CD4-positive, alpha-beta T cell (primary cell): ENCODE data around the gene LRP1B. TPM values are rescaled to one million over a fixed set of nuclear protein-coding genes. Genes with fewer than 3 reads are reported as not detected.

ENCODE experiments used
- ATAC-seq: fragments of 200-7000 bp; cut with Tn5 transposase; one replicate; pipeline ENCODE4 v1.10.0; 2022; ENCODE audit warnings: mild to moderate bottlenecking; ENCODE audit not compliant: poor library complexity
- CTCF ChIA-PET: fragments of 350-600 bp; sonication (Branson Sonifier 250); formaldehyde crosslinking; loops from one replicate; lab custom pipeline; 2021; ENCODE audit warnings: antibody characterized with exemption, inconsistent platforms; lab: Charles Lee
- POLR2A ChIA-PET: fragments of 350-600 bp; sonication (Branson Sonifier 250); formaldehyde crosslinking; loops from one replicate; lab custom pipeline; 2021; ENCODE audit warnings: antibody characterized with exemption, inconsistent platforms; lab: Charles Lee
- DNase-seq, 14 experiments: peaks; one replicate each; pipeline ENCODE4 v3.0.0-alpha.2; 2013 to 2020; ENCODE audit warnings: mixed read lengths in 2 of 14
- H3K27ac ChIP-seq, 2 donors: one replicate each; pipeline versions ENCODE4 v1.5.1 to v1.7.0; 2013; ENCODE audit warnings: low read length in 2 of 2, low read depth in 1 of 2, mild to moderate bottlenecking in 1 of 2
- H3K27me3 ChIP-seq, 2 experiments: 1 replicate in 1 of 2; 2 replicates in 1 of 2; pipeline versions ENCODE4 v1.6.1 to v1.7.0; 2013; ENCODE audit warnings: low read length in 2 of 2, control low read depth in 1 of 2, mild to moderate bottlenecking in 1 of 2, moderate library complexity in 1 of 2; ENCODE audit not compliant: insufficient read depth in 2 of 2, control insufficient read depth in 1 of 2
- H3K36me3 ChIP-seq: one replicate; pipeline ENCODE4 v1.6.1; 2013; ENCODE audit warnings: low read length, control low read depth; ENCODE audit not compliant: insufficient read depth
- H3K4me1 ChIP-seq: one replicate; pipeline ENCODE4 v1.6.1; 2013; ENCODE audit warnings: low read length, control low read depth; ENCODE audit not compliant: insufficient read depth
- H3K4me3 ChIP-seq: one replicate; pipeline ENCODE4 v1.5.1; 2013; ENCODE audit warnings: mild to moderate bottlenecking, low read length, moderate library complexity
- H3K9me3 ChIP-seq, 2 experiments: 1 replicate in 1 of 2; 2 replicates in 1 of 2; pipeline versions ENCODE4 v1.6.1 to v1.7.0; 2013; ENCODE audit warnings: low read length in 2 of 2, mild to moderate bottlenecking in 2 of 2, control low read depth in 1 of 2, moderate library complexity in 1 of 2; ENCODE audit not compliant: control insufficient read depth in 1 of 2, insufficient read depth in 1 of 2
- H3K27ac Mint-ChIP-seq: one replicate; pipeline ENCODE4 v1.8.0; 2020; ENCODE audit warnings: mixed read lengths
- H3K27me3 Mint-ChIP-seq: one replicate; pipeline ENCODE4 v1.8.0; 2021; ENCODE audit warnings: mixed read lengths
- H3K36me3 Mint-ChIP-seq: one replicate; pipeline ENCODE4 v1.8.0; 2021; ENCODE audit warnings: low read depth, mixed read lengths
- H3K4me1 Mint-ChIP-seq: one replicate; pipeline ENCODE4 v1.8.0; 2021; ENCODE audit warnings: low read depth, mixed read lengths
- H3K4me3 Mint-ChIP-seq: one replicate; pipeline ENCODE4 v1.8.0; 2020; ENCODE audit warnings: mild to moderate bottlenecking, mixed read lengths
- H3K9me3 Mint-ChIP-seq: one replicate; pipeline ENCODE4 v1.8.0; 2020; ENCODE audit warnings: mixed read lengths
- intact Hi-C, 2 experiments: fragments of 100-400 bp; cut with DNase I in 1 of 2; cut with micrococcal nuclease in 1 of 2; formaldehyde crosslinking; loops; one replicate each; pipeline versions ENCODE4 v1.15.1 to v1.9.0; 2023 to 2025; cut with DNase I, micrococcal nuclease
- total RNA-seq, 174 experiments: library from RNA in 2 of 174; stranded (reverse) in 2 of 174; gene quantifications; one replicate each; pipeline ENCODE4 v1.2.3 and lab custom pipeline; 2021 to 2026
- TF ChIP-seq, protein P1 (sequence below): fragments of 200-600 bp; IDR thresholded peaks from one replicate; pipeline ENCODE4 v1.8.0; 2022; ENCODE audit warnings: antibody characterized with exemption, mild to moderate bottlenecking

The LRP1B gene
- total RNA-seq, 2 experiments from 2014 or later: not detected

DNA sequence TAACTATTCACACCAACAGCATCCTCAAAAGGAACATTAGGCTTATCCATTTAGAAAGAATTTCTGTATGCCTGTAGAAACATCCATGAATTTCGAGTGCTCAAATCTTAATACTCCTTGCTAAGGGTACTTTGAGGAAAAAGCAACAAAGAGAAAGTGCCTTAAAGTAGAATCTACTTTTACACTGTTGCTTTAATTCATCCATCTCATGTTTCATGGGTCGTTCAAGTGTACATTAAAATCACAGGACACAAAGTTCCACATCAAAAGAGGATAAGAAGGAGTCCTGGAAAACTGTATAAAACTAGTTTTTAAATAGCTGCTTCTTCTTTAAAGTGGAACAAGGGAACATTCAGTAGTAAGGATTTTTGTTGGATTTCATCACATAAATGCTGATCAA, 54.5 kb downstream of the LRP1B start:
- H3K9me3 ChIP-seq: no peaks in the 10 kb centered on the region
- Mint-ChIP-seq H3K4me1 (no peaks in the 10 kb centered on the region), H3K27me3 (no peaks in the 10 kb centered on the region), H3K4me3 (no peak overlapping the region), H3K9me3 (peaks cover 20% of the 10 kb centered on the region), H3K27ac (no peak overlapping the region), H3K36me3 (no peaks in the 10 kb centered on the region)
- no peaks in the 10 kb centered on the region for H3K36me3 ChIP-seq
- TF ChIP-seq, protein P1, sequence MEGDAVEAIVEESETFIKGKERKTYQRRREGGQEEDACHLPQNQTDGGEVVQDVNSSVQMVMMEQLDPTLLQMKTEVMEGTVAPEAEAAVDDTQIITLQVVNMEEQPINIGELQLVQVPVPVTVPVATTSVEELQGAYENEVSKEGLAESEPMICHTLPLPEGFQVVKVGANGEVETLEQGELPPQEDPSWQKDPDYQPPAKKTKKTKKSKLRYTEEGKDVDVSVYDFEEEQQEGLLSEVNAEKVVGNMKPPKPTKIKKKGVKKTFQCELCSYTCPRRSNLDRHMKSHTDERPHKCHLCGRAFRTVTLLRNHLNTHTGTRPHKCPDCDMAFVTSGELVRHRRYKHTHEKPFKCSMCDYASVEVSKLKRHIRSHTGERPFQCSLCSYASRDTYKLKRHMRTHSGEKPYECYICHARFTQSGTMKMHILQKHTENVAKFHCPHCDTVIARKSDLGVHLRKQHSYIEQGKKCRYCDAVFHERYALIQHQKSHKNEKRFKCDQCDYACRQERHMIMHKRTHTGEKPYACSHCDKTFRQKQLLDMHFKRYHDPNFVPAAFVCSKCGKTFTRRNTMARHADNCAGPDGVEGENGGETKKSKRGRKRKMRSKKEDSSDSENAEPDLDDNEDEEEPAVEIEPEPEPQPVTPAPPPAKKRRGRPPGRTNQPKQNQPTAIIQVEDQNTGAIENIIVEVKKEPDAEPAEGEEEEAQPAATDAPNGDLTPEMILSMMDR: no peak
- ATAC-seq (no peak), DNase-seq (no peak)
- intact Hi-C loops: no loop called here
- H3K4me3 ChIP-seq: no peak overlapping the region
- no peak overlapping the region for H3K27ac ChIP-seq
- H3K4me1 ChIP-seq: no peaks in the 10 kb centered on the region
- ChIA-PET CTCF (no interaction called here), POLR2A (no interaction called here)
- H3K27me3 ChIP-seq: no peaks in the 10 kb centered on the region

- CTCF ChIA-PET: no interaction called here
- Mint-ChIP-seq H3K36me3 (no peaks in the 10 kb centered on the region), H3K27me3 (no peaks in the 10 kb centered on the region), H3K27ac (no peak overlapping the region), H3K9me3 (peaks cover 19% of the 10 kb centered on the region), H3K4me3 (no peak overlapping the region), H3K4me1 (no peaks in the 10 kb centered on the region)
- intact Hi-C loops: no loop called here
- H3K27ac ChIP-seq: no peak overlapping the region
- POLR2A ChIA-PET: no interaction called here
- no peaks in the 10 kb centered on the region for H3K9me3 ChIP-seq
- ATAC-seq (no peak), DNase-seq (no peak)
- TF ChIP-seq, protein P1: no peak
- H3K4me1 ChIP-seq: no peaks in the 10 kb centered on the region
- no peak overlapping the region for H3K4me3 ChIP-seq
- no peaks in the 10 kb centered on the region for H3K27me3 ChIP-seq
- no peaks in the 10 kb centered on the region for H3K36me3 ChIP-seq
These were observed 55.0 kb downstream of the LRP1B start for GRCh38 chr2:142075826-142076225.

DNA sequence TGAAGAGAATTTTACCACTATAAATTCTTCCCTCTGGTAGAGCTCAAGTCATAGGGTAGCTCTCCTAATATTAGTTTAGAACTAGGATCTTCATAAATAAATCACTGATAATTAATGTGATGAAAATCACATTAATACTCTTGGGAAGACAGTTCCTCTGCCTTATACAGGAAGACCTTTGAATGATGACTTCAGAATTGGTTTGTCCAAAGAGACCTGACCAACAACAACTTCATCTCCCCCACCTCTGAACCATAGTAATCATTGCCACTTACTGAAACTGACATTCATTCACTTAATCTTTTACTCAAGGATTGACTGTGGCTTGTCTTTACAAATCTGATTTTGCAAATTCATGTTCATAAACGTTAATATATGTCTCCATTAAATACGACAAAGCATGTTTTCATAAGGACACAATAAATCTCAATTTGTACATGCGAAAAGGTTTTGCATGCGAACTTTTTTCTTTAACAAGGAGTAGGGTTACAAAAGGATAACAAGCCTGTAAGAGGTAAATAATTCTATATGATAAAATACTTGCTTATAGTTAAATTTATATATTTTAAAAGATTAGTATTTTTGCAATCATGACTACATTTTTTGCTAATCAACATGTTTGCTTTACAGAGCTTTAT, 61.4 kb downstream of the LRP1B start:
- CTCF ChIA-PET: no interaction called here
- POLR2A ChIA-PET: no interaction called here
- H3K36me3 Mint-ChIP-seq: no peaks in the 10 kb centered on the region

More for the DNA sequence above, 61.4 kb downstream of the LRP1B start:
- H3K4me3 ChIP-seq: no peak overlapping the region
- no peak for ATAC-seq
- DNase-seq: no peak
- H3K4me3 Mint-ChIP-seq: no peak overlapping the region
- H3K27ac Mint-ChIP-seq: no peak overlapping the region
- H3K9me3 Mint-ChIP-seq: peaks cover 12% of the 10 kb centered on the region
- intact Hi-C loops: no loop called here
- H3K36me3 ChIP-seq: no peaks in the 10 kb centered on the region
- H3K4me1 Mint-ChIP-seq: no peaks in the 10 kb centered on the region
- H3K27me3 ChIP-seq: no peaks in the 10 kb centered on the region
- no peaks in the 10 kb centered on the region for H3K4me1 ChIP-seq
- TF ChIP-seq, protein P1: no peak
- H3K9me3 ChIP-seq: no peaks in the 10 kb centered on the region
- H3K27ac ChIP-seq: no peak overlapping the region
- no peaks in the 10 kb centered on the region for H3K27me3 Mint-ChIP-seq
